Endometrium (tissue), 2 donors: Measurements from ENCODE around the gene SPON1.
"Not testable (repeated sequence)": the region's sequence is repeated elsewhere in the genome, so short reads cannot be mapped to it uniquely, and the experiment has no call there.

Experiments used
- FAIRE-seq: peaks from 2 replicates; lab custom pipeline; 2012; peaks lifted over from hg19 to GRCh38; lab: Jason Lieb, UNC
- donor health status: control.
- donor health status: control.

Gene SPON1

GRCh38 chr11:14244926-14245325, 282.4 kb downstream of the SPON1 start:
- FAIRE-seq, result no peak

GRCh38 chr11:14245444-14245843, 282.9 kb downstream of the SPON1 start:
- FAIRE-seq, result no peak

DNA sequence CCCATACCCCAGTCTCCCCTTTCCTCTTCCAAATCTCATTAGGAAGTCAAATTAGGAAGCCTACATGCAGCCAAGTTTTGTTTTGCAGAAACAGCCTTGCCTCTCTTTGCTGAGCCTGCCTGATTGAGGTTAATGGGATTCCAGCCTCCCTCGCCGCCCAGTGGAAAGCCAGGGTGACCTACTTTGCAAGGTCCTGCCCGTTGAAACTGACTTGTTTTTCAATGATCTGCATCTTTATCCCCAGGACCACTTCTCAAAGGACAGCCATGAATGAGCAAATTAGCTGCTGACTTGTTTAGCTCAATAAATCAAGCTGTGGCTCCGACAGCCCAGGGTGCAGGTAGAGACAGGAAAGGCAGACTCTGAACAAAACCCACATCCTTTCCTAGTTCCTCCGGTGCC, 286.1 kb downstream of the SPON1 start:
- FAIRE-seq, result no peak

DNA sequence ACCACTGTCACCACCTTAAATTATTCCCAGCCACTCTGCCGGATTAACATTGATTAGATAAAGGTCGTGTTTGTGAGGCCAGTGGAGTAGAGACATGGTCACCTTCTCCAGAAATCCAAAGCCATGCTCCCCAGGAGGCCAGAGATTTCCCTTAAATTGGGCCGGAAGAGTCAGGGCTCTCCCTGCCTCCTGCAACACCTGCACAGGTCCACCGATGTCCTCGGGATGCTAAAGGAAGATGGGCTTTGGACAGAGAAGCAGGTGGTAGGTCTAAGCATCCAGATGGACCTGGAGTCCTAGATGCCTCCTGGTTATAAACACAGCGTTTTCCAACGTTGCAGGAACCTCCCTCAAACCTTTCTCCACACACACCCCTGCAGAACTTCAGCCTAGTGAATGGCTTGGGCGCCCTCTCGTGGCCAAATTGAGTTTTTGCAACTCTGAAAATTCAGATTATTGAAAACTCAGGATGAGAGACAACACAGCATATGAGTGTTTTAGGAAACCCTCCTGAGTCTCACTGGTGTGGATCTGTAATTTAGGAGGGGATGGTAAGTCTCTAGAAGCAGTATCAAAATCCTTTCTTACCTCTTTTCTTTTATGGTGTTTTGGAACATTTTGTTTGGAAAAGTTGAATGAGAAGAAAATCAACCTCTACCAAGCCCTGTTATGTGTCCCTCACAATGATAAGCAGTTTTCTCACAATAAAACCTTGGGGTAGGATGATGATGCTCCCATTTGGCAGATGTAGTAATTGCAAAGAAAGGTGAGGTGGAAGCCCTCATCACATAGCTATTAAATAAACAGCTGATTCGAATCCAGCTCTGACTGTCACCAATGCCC, 286.8 kb downstream of the SPON1 start:
- FAIRE-seq, result peak; percentile 74

GRCh38 chr11:14251754-14252153, 289.2 kb downstream of the SPON1 start:
- FAIRE-seq, result no peak

DNA sequence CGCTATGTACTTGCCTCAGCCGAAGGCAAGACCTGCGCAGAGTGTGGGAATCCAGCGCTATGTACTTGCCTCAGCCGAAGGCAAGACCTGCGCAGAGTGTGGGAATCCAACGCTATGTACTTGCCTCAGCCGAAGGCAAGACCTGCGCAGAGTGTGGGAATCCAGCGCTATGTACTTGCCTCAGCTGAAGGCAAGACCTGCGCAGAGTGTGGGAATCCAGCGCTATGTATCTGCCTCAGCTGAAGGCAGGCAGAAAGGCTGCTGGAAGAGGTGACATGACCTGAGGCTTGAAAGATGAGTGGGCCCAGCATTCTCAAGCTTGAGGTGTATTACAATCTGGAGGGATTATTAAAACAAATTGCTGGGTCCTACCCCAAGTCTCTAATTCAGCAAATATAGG, 290.0 kb downstream of the SPON1 start:
- not testable (repeated sequence) for FAIRE-seq

DNA sequence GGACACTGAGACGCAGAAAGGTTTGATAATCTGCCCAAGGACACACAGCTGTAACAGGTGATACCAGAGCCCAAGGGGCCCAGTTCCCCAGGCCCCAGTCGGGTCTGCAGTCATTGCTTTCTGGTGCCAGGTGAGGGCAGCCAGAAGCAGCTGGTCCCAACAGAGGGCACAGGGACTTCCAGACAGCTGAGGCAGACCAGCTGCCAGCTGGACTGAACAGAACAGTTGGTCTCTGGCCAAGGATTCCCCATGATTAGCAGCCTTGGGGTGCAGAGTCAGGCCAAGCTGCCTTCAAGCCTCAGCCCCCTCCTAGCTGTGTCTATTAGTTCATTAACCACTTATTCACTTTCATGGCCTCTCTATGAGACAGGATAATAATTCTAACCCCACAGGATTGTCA, 290.9 kb downstream of the SPON1 start:
- no peak for FAIRE-seq

DNA sequence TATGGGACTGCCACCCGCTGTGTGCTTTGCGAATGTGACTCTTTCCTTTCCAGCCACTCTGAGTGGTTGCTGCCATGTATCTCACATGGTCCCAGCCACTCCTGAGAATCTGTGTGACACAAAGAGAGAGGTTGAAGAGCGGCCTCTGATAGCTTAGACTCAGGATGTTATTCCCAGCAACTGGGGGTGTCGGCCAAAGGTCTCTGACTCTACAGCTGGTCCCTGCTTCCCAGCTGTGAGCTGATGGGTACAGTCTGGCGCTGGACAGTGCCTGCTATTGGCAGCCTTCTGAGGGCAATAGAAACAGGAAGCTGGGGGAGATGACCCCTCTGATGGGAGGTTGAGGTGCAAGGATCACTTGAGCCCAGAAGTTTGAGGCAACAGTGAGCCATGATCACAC, 291.3 kb downstream of the SPON1 start:
- no peak for FAIRE-seq

DNA sequence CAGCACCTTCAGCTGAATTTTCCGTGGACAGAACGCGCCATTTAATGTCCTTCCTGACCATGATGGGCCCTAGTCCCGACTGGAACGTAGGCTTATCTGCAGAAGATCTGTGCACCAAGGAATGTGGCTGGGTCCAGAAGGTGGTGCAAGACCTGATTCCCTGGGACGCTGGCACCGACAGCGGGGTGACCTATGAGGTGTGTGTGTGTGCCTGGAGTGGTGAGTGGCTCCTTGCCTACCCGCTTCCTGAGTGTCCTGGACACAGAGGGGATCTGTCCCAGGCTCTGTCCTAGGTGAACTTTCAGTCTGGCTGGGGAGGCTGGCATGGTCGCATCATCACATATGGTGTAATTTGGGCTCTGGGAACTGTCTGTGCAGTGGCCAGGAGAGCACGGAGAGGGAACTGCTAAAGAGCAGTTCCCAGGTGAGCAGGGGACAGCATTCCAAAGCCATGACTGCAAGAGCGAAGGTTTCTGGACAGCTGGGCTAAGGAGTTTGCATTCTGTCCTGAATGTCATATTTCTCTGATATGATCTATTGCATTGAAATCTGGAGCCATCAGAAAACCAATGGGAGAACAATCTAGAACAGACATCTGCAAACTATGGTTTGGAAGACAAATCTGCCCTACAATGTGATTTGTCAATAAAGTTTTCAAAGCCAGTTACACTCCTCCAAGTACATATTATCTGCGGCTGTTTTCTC, 292.2 kb downstream of the SPON1 start:
- FAIRE-seq, result no peak

DNA sequence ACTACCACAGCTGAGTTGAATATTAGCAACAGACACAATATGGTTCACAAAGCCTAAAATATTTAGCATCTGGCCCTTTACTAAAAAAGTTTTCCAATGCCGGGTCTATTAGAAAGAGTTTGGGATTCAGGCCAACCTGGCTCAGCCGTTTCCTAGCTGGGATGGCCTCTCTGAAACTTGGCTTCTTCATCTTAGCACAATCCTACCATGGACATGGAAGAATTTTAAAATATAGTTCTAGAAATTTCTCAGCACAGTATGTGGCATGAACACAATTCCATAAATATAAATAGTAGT, 292.7 kb downstream of the SPON1 start:
- no peak for FAIRE-seq

DNA sequence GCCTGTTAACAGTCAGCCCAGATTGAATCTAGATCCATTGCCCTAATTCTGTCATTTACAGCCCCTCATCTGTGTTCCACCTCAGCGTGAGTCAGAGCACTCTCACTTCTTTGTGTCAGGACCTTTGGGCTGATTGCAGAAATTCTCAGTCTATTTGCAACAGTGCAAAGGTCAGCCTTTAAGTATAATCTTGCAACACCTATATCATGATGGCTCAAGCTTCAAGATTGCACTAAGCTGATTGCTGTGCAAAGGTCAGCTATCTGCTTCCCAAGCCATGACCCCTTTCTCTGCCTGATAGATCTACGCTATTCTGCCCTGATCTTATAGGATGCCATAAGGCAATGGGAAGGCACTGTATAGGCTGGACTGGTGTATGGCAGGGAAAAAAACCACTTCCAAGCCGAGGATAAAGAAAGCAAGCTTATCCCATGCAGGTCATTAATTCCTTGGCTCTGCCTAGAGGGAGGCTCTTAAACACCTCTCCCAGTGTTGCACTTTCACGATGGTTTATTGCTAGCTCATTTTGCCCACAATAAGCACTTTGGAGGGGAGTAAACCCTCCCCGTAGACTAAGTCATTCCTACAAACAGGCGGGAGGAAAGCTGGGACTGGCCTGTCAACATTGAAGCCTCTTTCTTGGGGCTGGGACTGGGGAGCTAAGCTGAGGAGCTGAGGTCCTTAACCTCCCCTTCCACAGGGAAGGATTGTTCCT, 295.9 kb downstream of the SPON1 start:
- FAIRE-seq, result no peak

DNA sequence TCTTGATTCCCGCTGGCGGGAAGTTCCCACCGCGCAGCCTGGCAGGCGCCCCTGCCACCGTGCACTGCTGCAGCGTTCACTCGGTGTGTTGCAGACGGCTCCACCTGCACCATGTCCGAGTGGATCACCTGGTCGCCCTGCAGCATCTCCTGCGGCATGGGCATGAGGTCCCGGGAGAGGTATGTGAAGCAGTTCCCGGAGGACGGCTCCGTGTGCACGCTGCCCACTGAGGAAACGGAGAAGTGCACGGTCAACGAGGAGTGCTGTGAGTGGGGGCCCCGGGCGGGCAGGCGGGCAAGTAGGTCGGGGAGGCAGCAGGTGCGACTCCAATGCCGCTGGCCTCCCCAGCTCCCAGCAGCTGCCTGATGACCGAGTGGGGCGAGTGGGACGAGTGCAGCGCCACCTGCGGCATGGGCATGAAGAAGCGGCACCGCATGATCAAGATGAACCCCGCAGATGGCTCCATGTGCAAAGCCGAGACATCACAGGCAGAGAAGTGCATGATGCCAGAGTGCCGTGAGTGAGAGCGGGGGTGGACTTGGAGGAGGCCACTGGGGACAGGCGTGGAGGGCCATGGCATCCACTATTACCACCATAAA, 296.8 kb downstream of the SPON1 start:
- no peak for FAIRE-seq

GRCh38 chr11:14259878-14260277, 297.4 kb downstream of the SPON1 start:
- FAIRE-seq, result no peak

DNA sequence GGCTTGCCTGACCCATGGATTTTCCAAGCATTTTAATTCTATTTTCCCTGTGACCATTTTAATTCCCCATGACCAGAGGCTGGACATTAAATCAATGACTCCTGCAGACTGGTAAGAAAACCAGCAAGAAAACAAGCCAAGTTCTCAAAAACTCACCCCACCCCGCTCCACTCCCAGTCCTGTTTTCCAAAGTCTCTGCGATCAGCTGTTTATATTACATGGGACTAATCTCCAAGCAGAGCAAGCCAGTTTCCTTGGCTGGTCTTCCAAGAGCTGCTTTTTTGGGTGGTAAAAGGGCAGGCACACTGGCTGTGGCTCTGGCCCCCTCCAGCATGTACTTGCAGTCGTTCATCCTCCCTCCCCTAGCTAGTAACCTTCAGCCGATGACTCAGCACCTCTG, 298.5 kb downstream of the SPON1 start:
- no peak for FAIRE-seq

DNA sequence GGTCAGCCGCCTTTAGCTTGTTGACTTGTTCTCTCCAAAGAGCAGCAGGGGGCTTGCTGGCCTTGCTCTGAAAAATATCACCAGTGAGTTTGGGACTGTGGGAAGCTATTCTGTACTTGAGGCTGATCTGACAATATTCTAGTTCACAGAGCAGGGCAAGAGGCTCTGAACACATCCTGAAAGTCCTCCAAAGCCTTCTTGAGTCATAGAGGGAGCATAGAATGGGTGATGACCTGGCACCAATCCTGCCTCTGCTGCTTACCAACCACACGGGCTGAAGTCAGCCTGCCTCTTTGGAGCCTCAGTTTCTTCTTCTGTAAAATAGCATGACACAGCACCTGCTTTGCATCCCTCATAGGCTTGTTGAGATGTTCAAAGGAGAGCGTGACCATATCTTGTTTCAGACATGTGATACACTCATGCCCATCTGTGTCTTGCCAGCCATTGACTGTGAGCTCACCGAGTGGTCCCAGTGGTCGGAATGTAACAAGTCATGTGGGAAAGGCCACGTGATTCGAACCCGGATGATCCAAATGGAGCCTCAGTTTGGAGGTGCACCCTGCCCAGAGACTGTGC, 299.8 kb downstream of the SPON1 start:
- FAIRE-seq, result no peak

DNA sequence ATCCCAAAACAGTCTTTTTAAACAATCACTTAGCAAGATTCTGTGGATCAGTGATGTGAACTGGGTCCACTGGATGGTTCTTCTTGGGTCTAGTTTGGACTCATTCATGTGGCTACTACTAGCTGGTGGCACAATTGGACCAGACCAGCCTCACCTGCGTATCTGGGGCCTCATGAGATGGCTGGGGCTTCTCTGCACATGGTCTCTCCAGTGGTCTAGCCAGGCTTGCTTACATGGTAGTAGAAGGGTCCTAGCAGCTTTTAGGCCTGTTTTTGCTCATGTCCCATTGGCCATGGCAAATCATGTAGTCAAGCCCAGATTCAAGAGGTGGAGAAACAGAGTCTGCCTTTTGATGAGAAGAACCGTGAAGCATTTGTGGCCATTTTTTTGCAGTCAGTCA, 302.4 kb downstream of the SPON1 start:
- no peak for FAIRE-seq

- no peak for FAIRE-seq
These were observed 304.1 kb downstream of the SPON1 start for GRCh38 chr11:14266622-14267021.

DNA sequence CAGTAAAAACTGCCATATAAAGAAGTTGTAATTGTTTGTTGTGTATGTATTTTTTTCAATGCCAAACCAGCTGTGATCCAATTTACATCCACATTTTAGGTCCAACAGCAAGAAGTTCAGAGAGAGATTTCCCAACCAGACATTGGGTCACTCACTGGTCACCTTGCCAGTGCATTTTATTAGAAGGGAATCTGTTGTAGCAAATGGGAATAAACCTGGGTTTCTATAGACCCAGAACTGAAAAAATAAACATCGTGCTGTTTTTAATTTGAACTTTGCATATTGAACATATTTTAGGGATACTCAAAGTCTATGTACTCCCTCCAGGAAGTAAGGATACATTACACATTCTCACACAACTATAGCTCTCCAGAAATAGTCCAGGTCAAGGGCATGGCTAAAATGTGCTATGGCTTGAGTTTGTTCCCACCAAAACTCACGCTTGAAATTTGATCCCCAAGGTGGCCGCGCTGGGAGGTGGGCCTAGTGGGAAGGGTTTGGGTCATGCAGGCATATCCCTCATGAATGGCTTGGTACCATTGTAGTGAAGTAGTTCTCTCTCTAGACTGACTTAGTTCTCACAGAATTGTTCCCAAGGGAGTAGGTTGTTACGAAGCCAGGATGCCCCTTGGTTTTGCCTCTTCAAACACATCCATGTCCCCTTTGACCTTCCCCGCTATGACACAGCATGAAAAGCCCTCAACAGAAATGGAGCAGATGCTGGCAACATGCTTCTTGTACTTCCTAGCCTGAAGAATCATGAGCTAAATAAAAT, 305.5 kb downstream of the SPON1 start:
- no peak for FAIRE-seq

DNA sequence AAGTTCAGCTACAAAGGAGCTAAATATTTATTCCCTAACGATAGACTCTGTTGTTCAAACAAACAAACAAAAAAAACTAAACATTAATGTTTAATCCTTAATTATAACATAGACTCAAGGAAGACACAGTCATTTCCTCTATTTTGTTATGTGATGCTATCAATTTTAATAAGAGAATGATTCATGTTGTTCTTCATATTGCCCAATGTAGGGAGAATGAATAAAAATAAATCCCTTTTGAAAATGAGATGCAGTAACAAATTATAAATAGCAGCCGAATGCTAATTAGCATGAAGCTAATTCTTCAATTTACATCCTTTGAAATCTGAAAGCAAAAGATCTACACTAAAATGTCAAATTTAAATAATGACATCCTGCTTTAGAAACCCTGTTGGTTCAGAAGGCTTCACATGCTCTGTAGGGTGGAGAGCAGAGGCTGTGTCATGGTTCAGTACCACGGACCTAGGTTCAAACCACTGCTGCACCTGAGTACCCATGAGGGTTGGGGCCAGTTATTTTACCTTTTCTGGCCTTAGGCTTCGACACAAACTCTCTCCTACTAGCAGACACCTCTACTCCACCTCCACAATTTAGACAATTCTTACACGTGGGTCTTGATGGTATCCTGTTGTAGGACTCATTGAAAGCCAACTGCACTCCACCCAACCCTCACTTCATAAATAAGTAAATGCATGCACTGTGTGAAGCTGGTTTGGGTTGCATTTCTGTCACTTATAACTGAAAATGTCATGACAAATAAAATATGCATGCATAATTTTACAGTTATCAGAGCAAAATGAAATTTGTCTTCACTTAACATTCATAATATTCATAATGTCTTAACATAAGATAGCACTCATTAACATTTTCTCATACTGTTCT, 307.4 kb downstream of the SPON1 start:
- FAIRE-seq, result no peak

DNA sequence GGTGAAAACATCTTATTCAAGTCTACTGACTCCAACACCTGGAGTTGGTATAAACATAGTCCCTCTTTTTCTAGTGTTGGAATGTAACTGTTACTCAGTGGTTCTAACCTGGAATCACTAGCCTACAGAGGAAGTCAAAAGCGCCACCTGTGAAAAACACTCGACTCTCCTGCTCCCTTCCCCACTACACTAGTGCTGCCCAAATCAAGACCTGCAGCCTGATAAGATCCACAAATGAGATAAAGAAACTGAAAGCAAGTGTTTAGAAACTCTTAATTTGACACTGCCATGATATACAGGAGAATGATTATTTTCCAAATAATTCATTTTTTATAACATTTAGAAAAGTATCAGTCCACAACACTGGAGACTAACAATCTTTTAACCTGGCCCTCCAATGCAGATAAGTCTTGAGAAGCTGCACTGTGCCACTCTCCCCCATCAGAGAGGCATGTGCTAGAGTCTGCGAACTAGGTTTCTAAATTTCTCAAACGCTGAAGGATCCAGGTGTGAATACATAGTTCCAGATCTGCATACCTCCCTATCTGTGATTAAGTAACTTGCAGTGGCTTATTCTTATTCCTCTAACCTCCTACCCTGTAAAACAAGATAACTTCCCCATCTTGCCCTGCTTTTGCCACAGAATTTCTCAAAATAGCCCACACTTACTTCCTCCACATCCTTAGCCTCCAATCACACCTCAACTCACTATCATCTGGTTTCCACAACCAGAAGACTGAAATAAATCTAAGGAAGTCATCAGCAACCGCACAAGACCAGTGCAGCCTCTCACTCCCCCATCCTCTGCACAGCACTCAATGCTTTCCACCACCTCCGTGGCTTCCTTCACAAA, 308.4 kb downstream of the SPON1 start:
- FAIRE-seq, result no peak
